ENCODE results near the gene ZNF483.
"Not testable (repeated sequence)": the region's sequence is repeated elsewhere in the genome, so short reads cannot be mapped to it uniquely, and the experiment has no call there.

The ZNF483 gene

DNA sequence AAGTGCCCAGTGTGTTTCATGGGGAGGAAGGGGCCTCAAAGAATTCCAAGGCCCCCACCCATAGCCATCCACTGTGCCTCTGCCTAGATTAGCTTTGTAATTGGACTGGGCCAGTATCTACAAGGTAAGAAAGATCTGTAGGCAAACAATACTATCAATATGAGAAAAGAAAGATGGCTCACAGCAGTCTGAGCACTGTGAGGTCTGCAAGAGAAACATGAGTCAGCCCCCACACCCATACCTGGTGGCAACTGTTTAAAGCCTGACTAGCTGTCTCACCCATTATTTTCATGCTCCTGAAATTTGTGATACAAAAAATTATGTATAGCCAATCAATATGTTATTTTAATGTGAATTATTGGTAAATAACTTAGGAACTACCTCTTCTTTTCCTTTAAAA lies 10.0 kb upstream of the ZNF483 start:
- TF ChIP-seq ZNF274 (IDR thresholded peaks at IDR 0.05; ENCODE audit: low read depth, low read length), result no peak
- no peak overlapping the region for H3K4me3 ChIP-seq (ENCODE audit: low read length)

DNA sequence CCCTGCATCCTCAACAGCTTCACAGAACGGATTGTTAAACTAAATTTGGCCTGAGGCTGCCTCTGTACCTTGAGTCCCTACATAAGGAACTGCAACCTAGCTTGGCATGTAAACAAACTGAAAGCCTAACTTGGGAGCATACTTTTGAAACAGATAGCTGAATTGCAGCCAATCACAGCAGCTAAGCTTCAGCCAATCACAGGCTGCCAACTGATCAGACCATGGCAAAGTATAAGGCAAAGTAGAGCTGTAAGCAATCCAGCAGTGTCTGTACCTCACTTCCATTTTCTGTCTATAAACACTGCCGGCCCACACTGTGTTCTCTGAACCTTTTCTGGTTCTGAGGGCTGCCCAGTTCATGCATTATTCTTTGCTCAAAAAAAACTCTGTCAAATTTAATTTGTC lies 8.9 kb upstream of the ZNF483 start:
- no peak for TF ChIP-seq ZNF274 (IDR thresholded peaks at IDR 0.05; ENCODE audit: low read depth, low read length)
- no peak overlapping the region for H3K4me3 ChIP-seq (ENCODE audit: low read length)

DNA sequence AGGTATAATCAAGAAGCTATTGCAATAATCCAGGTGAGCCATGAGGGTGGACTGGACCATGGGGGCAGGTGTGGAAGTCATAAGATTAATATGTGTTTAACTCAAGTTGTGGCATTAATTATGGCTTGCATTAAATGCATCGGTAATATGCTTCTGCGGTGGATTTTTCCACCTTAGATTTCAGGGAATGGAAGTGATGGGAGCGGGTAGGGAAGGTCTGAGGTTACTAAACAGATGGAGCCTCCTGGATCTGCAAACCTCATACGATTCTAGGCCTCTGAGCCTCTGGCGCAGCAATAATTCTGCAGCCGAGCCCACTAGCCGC lies 286 bp upstream of the ZNF483 start:
- no peak for TF ChIP-seq ZNF274 (IDR thresholded peaks at IDR 0.05; ENCODE audit: low read depth, low read length)
- peak overlapping the region; percentile 50; the same call in 1 of the 2 replicates for H3K4me3 ChIP-seq (ENCODE audit: low read length)

DNA sequence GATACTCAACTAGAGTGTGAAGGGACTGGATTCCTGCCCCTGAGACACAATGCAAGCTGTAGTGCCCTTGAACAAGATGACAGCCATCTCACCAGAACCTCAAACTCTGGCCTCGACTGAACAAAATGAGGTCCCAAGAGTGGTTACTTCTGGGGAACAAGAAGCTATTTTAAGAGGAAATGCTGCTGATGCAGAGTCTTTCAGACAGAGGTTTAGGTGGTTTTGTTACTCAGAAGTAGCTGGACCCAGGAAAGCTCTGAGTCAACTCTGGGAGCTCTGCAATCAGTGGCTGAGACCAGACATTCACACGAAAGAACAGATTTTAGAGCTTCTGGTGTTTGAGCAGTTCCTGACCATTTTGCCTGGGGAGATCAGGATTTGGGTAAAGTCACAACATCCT lies 2.4 kb downstream of the ZNF483 start:
- no peak overlapping the region for H3K4me3 ChIP-seq (ENCODE audit: low read length)
- TF ChIP-seq ZNF274 (IDR thresholded peaks at IDR 0.05; ENCODE audit: low read depth, low read length), result no peak

DNA sequence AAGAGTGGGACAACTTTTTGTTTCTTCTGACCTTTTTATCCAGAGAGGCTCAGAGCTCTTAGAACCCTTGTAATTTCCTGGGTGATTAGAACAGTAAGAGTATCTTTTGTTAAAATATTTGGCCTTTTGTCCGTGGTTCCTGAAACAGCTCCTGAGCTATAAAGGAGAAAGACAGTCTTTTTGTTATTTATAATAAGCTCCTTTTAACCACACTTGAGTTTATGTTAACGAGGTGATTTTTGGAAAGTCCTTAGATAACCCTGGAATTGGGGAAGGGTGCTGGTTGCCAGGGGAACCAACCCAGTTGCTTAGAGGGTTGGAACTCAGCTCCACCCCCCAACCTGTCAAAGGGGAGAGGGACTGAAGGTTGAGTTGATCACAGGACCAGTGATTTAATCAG lies 4.8 kb downstream of the ZNF483 start:
- H3K4me3 ChIP-seq (ENCODE audit: low read length), result no peak overlapping the region
- no peak for TF ChIP-seq ZNF274 (IDR thresholded peaks at IDR 0.05; ENCODE audit: low read depth, low read length)

DNA sequence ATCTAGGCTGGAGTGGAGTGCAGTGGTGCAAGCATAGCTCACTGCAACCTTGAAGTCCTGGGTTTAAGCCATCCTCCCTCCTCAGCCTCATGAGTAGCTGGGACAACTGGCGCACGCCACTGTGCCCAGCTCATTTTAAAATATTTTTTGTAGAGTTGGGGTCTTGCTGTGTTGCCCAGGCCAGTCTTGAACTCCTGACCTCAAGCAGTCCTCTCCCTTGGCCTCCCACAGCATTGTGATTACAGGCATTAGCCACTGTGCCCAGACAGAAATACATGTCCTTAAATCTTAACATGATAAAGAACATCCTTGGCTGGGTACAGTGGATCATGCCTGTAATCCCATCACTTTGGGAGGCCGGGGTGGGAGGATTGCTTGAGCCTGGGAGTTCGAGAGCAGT lies 6.7 kb downstream of the ZNF483 start:
- no peak overlapping the region for H3K4me3 ChIP-seq (ENCODE audit: low read length)
- no peak for TF ChIP-seq ZNF274 (IDR thresholded peaks at IDR 0.05; ENCODE audit: low read depth, low read length)

DNA sequence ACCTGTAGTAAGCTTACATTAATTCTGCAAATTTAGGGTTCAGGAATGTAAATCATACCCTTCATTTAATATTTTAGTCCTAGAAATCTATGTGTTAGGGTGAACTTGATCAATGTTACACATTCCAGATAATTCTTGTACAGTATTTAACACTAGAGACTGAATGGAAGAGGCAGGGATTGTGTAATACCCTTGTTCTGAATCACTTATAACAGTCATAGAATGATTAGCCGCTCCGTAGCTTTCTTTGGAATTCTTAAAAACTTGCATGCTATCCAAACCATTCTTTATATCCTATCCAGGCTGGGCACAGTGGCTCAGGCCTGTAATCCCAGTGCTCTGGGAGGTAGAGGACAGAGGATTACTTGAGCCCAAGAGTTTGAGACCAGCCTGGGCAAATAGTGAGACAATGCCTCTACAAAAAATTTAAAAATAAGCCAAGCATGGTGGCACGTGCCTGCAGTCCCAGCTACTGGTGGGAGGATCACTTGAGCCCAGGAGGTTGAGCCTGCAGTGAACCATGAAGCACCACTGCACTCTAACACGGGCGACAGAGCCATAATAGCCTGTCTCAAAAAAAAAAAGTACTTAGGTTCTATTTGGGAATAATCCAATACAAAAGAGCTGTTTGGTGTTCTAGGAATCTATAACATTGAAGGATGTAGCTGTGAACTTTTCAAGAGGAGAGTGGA lies 8.3 kb downstream of the ZNF483 start:
- TF ChIP-seq ZNF274 (IDR thresholded peaks at IDR 0.05; ENCODE audit: low read depth, low read length), result no peak
- H3K4me3 ChIP-seq (ENCODE audit: low read length), result no peak overlapping the region

DNA sequence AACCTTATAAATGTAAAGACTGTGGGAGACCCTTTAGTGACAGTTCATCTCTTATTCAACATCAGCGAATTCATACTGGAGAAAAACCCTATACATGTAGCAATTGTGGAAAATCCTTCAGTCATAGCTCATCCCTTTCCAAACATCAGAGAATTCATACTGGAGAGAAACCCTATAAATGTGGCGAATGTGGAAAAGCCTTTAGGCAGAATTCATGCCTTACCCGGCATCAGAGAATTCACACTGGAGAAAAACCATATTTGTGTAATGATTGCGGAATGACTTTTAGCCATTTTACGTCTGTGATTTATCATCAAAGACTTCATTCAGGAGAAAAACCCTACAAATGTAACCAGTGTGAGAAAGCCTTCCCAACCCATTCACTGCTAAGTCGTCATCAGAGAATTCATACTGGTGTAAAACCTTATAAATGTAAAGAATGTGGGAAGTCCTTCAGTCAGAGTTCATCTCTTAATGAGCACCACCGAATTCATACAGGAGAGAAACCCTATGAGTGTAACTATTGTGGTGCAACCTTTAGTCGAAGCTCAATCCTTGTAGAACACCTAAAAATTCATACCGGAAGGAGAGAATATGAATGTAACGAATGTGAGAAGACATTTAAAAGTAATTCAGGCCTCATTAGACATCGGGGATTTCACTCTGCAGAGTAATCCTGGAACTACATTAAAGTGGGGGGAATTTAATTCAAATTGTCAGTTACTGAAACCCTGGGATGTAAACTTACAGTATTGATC lies 17.7 kb downstream of the ZNF483 start:
- H3K4me3 ChIP-seq (ENCODE audit: low read length), result no peak overlapping the region
- peak; percentile 95 for TF ChIP-seq ZNF274 (IDR thresholded peaks at IDR 0.05; ENCODE audit: low read depth, low read length)

DNA sequence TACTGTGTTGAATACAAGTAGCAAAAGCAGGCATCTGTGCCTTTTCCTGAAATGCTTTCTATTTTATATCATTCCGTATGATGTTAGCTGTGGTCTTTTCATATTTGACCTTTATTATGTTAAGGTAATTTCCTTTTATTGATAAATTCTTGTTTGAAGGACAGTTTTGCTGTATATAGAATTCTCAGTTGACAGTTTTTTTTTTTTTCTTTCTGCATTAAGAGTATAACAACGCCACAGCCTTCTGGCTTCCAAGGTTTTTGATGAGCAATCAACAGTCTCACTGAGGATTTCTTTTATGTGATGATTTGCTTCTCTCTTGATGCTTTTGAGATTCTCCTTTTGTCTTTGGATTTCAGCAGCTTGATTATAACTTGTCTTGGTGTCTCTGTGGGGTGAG lies 23.6 kb downstream of the ZNF483 start:
- TF ChIP-seq ZNF274 (IDR thresholded peaks at IDR 0.05; ENCODE audit: low read depth, low read length), result no peak

DNA sequence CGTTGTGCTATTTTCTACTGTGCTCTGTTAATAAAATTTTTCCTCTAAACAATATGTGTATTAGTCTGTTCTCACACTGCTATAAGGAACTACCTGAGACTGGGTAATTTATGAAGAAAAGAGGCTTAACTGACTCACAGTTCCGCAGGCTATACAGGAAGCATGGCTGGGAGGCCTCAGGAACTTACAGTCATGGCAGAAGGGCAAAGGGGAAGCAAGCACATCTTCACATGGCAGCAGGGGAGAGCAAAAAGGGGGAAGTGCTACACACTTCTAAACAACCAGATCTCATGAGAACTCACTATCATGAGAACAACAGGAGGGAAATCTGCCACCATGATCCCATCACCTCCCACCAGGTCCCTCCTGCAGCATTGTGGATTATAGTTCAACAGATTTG lies 30.4 kb downstream of the ZNF483 start:
- H3K4me3 ChIP-seq (ENCODE audit: low read length), result not testable (repeated sequence)

More for the DNA sequence above, 23.6 kb downstream of the ZNF483 start:
- H3K4me3 ChIP-seq (ENCODE audit: low read length), result no peak overlapping the region

DNA sequence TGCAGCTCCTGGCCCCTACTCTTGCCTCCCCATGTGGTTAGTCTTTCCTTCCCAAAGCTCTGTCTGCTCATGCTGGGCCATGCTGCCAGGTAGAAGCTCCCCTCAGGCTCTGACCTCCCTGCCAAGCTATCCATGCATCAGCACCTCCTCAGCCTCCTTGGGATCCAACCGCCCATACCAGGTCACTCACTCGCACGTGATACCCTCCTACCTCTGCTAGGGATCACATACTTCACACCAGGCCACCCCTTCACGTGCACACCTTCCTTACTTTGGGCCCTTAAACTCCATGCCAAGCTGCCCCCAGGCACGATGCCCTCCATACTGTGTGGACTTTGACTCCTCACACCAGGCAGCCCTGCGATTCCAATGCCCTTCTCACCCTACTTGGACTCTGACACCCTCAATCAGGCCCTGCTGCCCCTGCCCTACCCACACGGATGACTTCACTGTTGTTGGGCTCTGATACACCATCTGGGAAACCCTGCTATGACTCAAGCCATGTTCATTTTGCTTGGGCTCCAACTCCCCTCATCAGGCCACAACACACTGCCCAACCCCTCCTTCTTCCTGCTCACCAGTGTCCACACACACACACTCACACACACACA lies 34.1 kb downstream of the ZNF483 start:
- no peak for TF ChIP-seq ZNF274 (IDR thresholded peaks at IDR 0.05; ENCODE audit: low read depth, low read length)
- no peak overlapping the region for H3K4me3 ChIP-seq (ENCODE audit: low read length)

DNA sequence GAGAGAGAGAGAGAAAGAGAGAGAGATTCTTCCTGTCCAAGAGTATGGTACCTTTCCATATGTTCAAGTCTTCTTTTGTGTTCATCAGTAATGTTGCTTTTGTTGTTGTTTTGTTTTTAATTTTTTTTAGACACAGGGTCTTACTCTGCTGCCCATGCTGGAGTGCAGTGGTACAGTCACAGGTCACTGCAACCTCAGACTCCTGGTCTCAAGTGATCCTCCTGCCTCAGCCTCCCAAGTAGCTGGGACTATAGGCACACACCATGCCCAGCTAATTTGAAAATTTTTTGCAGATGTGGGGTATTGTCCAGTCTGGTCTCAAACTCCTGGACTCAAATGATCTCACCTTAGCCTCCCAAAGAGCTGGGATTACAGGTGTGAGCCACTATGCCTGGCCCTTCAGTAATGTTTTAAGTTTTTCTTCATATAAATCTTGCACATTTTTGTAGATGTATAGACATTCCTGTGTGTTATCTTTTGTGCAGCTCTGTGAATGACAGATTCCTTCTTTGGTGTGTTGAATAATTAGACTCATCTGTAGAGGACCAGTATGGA lies 36.3 kb downstream of the ZNF483 start:
- TF ChIP-seq ZNF274 (IDR thresholded peaks at IDR 0.05; ENCODE audit: low read depth, low read length), result no peak
- no peak overlapping the region for H3K4me3 ChIP-seq (ENCODE audit: low read length)

DNA sequence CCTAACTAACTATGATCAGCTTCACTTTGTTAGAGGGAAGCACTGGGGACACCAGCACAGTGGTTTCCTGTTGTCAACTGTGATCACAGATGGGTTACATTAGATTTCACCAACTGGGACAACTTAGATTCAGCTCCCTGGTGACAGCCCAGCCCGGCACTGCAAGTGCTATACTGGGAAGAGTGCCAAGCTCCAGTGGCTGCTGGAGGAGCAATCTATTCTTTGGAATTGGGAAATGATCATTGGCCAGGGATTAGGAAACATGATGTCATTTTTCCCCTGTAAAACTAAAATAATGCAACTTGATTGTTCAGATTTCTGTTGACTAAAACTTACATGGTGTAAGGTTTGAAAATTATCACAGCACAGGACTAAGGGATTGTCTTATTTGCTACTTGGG lies 41.3 kb downstream of the ZNF483 start:
- H3K4me3 ChIP-seq (ENCODE audit: low read length), result no peak overlapping the region
- no peak for TF ChIP-seq ZNF274 (IDR thresholded peaks at IDR 0.05; ENCODE audit: low read depth, low read length)

DNA sequence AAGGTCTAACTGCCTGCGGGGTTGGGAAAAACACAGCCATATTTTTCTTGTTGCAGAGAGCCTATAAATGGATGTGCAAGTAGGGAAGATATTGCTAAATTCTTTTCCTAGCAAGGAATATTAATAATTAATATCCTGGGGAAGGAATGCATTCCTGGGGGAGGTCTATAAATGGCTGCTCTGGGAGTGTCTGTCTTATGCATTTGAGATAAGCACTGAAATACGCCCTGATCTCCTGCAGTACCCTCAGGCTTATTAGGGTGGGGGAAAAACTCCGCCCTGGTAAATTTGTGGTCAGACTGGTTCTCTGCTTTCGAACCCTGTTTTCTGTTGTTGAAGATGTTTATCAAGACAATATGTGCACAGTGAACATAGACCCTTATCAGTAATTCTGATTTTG lies 43.1 kb downstream of the ZNF483 start:
- H3K4me3 ChIP-seq (ENCODE audit: low read length), result not testable (repeated sequence)

DNA sequence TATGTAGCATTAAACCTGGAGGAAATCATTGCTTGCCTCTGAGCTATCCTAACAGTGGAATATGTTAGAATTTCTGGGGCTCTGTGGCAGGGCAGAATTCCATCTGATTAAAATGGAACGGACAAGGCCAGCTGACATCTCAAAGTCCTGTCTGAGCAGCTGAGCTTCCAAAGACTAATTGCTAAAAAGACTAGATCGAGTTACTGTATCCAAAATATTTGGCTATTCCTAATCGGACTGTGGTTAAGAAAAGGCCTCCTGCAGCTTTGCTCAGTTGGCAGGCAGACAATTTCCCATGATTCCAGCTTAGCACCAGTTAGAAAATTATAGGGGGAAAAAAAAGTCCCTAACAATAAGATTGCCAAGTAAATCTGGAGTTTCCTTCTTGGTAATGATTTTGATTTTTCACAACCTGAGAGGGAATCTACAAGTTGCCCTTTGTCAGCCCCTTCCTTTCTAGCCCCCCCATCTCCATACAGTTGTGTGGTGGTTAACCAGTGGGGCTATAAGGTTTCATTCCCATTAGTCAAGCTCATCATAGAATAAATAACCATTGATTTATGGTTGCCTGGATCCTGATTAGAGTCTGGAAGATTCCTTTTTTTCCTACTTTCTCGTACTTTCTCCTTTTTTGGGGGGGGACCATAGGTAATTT lies 48.1 kb downstream of the ZNF483 start:
- H3K4me3 ChIP-seq (ENCODE audit: low read length), result no peak overlapping the region
- no peak for TF ChIP-seq ZNF274 (IDR thresholded peaks at IDR 0.05; ENCODE audit: low read depth, low read length)

Data from GM08714 (cell line).